HepG2 (cell line): ENCODE data around the gene DAAM2. TPM values are rescaled to one million over a fixed set of nuclear protein-coding genes. Genes with fewer than 3 reads are reported as not detected.

ENCODE experiments used
- CCDC6 ChIP-seq: sonication (generic); formaldehyde crosslinking; IDR thresholded peaks from 2 replicates; pipeline ENCODE4 v1.8.1; 2022; ENCODE audit warnings: mild to moderate bottlenecking, missing genetic modification reagents, moderate library complexity
- HDAC6 ChIP-seq: fragments of 200-600 bp; sonication (generic); IDR thresholded peaks from 2 replicates; pipeline ENCODE4 v1.7.0; 2017; ENCODE audit warnings: mild to moderate bottlenecking, antibody characterized with exemption, low read length, low read depth
- HOXA9 ChIP-seq: sonication (generic); formaldehyde crosslinking; IDR thresholded peaks from 2 replicates; pipeline ENCODE4 v1.8.1; 2022; ENCODE audit warnings: missing genetic modification reagents, mild to moderate bottlenecking, moderate library complexity, borderline replicate concordance
- KMT2A ChIP-seq: sonication (generic); formaldehyde crosslinking; IDR thresholded peaks from 2 replicates; pipeline ENCODE4 v1.4.0; 2020; ENCODE audit warnings: missing genetic modification reagents
- MBNL3 ChIP-seq: fragments of 250-450 bp; sonication (Bioruptor Pico); conservative IDR thresholded peaks from 2 replicates; pipeline ENCODE4 v1.8.0; 2022; ENCODE audit warnings: mild to moderate bottlenecking, inconsistent platforms
- MEF2D ChIP-seq: sonication (generic); formaldehyde crosslinking; IDR thresholded peaks from 2 replicates; pipeline ENCODE4 v1.5.1; 2020; ENCODE audit warnings: mild to moderate bottlenecking, missing genetic modification reagents
- MYNN ChIP-seq: sonication (generic); formaldehyde crosslinking; IDR thresholded peaks from 2 replicates; pipeline ENCODE4 v1.4.0; 2020; ENCODE audit warnings: mild to moderate bottlenecking, low read depth, missing genetic modification reagents
- RNF219 ChIP-seq: sonication (generic); formaldehyde crosslinking; IDR thresholded peaks from 2 replicates; pipeline ENCODE4 v1.5.0; 2020; ENCODE audit warnings: mild to moderate bottlenecking, missing genetic modification reagents
- ZFP1 ChIP-seq: IDR thresholded peaks from 2 replicates; pipeline ENCODE4 v1.6.1; 2016
- ZNF143 ChIP-seq: sonication (generic); formaldehyde crosslinking; IDR thresholded peaks from 2 replicates; pipeline ENCODE4 v1.4.0; 2020; ENCODE audit warnings: missing genetic modification reagents
- ZNF292 ChIP-seq: sonication (generic); formaldehyde crosslinking; IDR thresholded peaks from 2 replicates; pipeline ENCODE4 v1.8.1; 2022; ENCODE audit warnings: mild to moderate bottlenecking, low read depth, missing genetic modification reagents, borderline replicate concordance
- ZNF350 ChIP-seq: sonication (generic); formaldehyde crosslinking; IDR thresholded peaks from 2 replicates; pipeline ENCODE4 v1.4.0; 2020; ENCODE audit warnings: mild to moderate bottlenecking, low read depth, missing genetic modification reagents, borderline replicate concordance
- ZNF407 ChIP-seq: sonication (generic); formaldehyde crosslinking; IDR thresholded peaks from one replicate; pipeline ENCODE4 v1.5.1; 2020; ENCODE audit warnings: mild to moderate bottlenecking, missing genetic modification reagents; ENCODE audit errors: not compliant biosample characterization
- ZNF441 ChIP-seq: sonication (generic); formaldehyde crosslinking; IDR thresholded peaks from 2 replicates; pipeline ENCODE4 v1.7.0; 2021; ENCODE audit warnings: missing genetic modification reagents, borderline replicate concordance
- ZNF512 ChIP-seq: sonication (generic); formaldehyde crosslinking; IDR thresholded peaks from 2 replicates; pipeline ENCODE4 v1.4.0; 2020; ENCODE audit warnings: mild to moderate bottlenecking, missing genetic modification reagents
- ZNF644 ChIP-seq: IDR thresholded peaks from 2 replicates; pipeline ENCODE4 v1.6.1; 2016; ENCODE audit warnings: low read depth
- ZNF674 ChIP-seq: sonication (generic); formaldehyde crosslinking; IDR thresholded peaks from 2 replicates; pipeline ENCODE4 v1.5.0; 2020; ENCODE audit warnings: low read depth, mild to moderate bottlenecking, missing genetic modification reagents
- ZNF780A ChIP-seq: sonication (generic); formaldehyde crosslinking; IDR thresholded peaks from 2 replicates; pipeline ENCODE4 v1.8.0; 2022; ENCODE audit warnings: mild to moderate bottlenecking, missing genetic modification reagents, moderate library complexity
- polyA plus RNA-seq, 8 experiments: library from polyadenylated mRNA; depleted of rRNA in 3 of 8; stranded (reverse) in 7 of 8; unstranded in 1 of 8; fragments of >200 nt; fragmentation: Illumina TruSeq in 4 of 8; extraction: Trizol in 4 of 8; gene quantifications; 2 replicates each; pipeline versions ENCODE4 v1.2.1 to v1.2.3, GENCODE V29; 2011 to 2016; ENCODE audit warnings: low read depth in 4 of 8, missing spikeins in 1 of 8, mixed read lengths in 1 of 8; ENCODE audit not compliant: insufficient read depth in 1 of 8
- total RNA-seq, 5 experiments: library from RNA; depleted of rRNA; stranded (reverse); fragments of >200 nt; fragmentation: Illumina TruSeq; extraction: Trizol; gene quantifications; 2 replicates each; pipeline ENCODE4 v1.2.3, GENCODE V29; 2016; ENCODE audit warnings: low read depth in 1 of 5

The DAAM2 gene
- total and polyA plus RNA-seq, 2 of the 13 experiments (the other 11 are each of a cell fraction or from before 2014, with no cell fraction given) = 0.01 TPM; not detected in 1

GRCh38 chr6:39887692-39888450 lies 95.7 kb downstream of the DAAM2 start (continued):
- TF ChIP-seq MBNL3 (CRISPR knock-in tag) = no peak
- TF ChIP-seq MEF2D (CRISPR knock-in tag) = peak; percentile 85
- peak; percentile 73; the same call in 1 of the 2 replicates for TF ChIP-seq ZNF292
- TF ChIP-seq ZNF143 (CRISPR knock-in tag) = peak; percentile 27; the same call in 1 of the 2 replicates
- TF ChIP-seq ZNF644 (CRISPR knock-in tag) = peak; percentile 62
- peak; percentile 63; the same call in 1 of the 2 replicates for TF ChIP-seq HOXA9 (CRISPR knock-in tag)
- TF ChIP-seq ZNF674 (CRISPR knock-in tag) = no peak
- no peak for TF ChIP-seq MYNN (CRISPR knock-in tag)
- TF ChIP-seq ZNF350 (CRISPR knock-in tag) = 0 out of 2 replicates have a peak, but pooled peaks have one; percentile 54
- no peak for TF ChIP-seq RNF219 (CRISPR knock-in tag)
- no peak for TF ChIP-seq KMT2A (CRISPR knock-in tag)
- peak; percentile 65; the same call in 1 of the 2 replicates for TF ChIP-seq ZNF441 (CRISPR knock-in tag)
- TF ChIP-seq ZNF780A (CRISPR knock-in tag) = no peak
- TF ChIP-seq ZNF512 (CRISPR knock-in tag) = no peak
- no peak for TF ChIP-seq HDAC6
- TF ChIP-seq CCDC6 = no peak
- TF ChIP-seq ZFP1 = no peak
- peak; percentile 31 for TF ChIP-seq ZNF407 (CRISPR knock-in tag)
